T-cell (primary cell): ENCODE results near the gene TOB1. TPM values are rescaled to one million over a fixed set of nuclear protein-coding genes. Genes with fewer than 3 reads are reported as not detected.

Experiments
- ATAC-seq, 4 experiments: fragments of 200-7000 bp in 3 of 4; fragments of 150-1000 bp in 1 of 4; cut with Tn5 transposase; replicated peaks in 1 of 4; 1 replicate in 3 of 4; 2 replicates in 1 of 4; pipeline ENCODE4 v1.10.0; 2021; ENCODE audit warnings: moderate library complexity in 3 of 4, mild to moderate bottlenecking in 2 of 4, moderate number of reproducible peaks in 1 of 4
- CTCF ChIA-PET, 2 donors: fragments of 300-600 bp; sonication (Branson Sonifier 250); formaldehyde crosslinking; loops; one replicate each; lab custom pipeline; 2022; ENCODE audit warnings: antibody characterized with exemption in 2 of 2; lab: Charles Lee
- POLR2A ChIA-PET, 2 donors: fragments of 300-600 bp; sonication (Branson Sonifier 250); formaldehyde crosslinking; loops; one replicate each; lab custom pipeline; 2022; ENCODE audit warnings: antibody characterized with exemption in 2 of 2; lab: Charles Lee
- DNase-seq, 35 experiments: peaks; one replicate each; pipeline versions ENCODE4 v3.0.0 to v3.0.0-alpha.2; 2013 to 2023
- H3K27ac ChIP-seq: one replicate; pipeline ENCODE4 v1.5.1; 2013; ENCODE audit warnings: low read length
- H3K27me3 ChIP-seq, 2 experiments: replicated peaks in 1 of 2; 1 replicate in 1 of 2; 2 replicates in 1 of 2; pipeline versions ENCODE4 v1.6.1 to v1.7.0; 2013; ENCODE audit warnings: low read length in 1 of 2, mixed read lengths in 1 of 2; ENCODE audit not compliant: control insufficient read depth in 2 of 2, insufficient read depth in 2 of 2; ENCODE audit errors: extremely low read depth in 1 of 2
- H3K36me3 ChIP-seq, 2 donors: 1 replicate in 1 of 2; 2 replicates in 1 of 2; pipeline versions ENCODE4 v1.6.1 to v1.7.0; 2013; ENCODE audit warnings: low read length in 1 of 2; ENCODE audit not compliant: control insufficient read depth in 2 of 2, insufficient read depth in 1 of 2; ENCODE audit errors: extremely low read depth in 1 of 2
- H3K4me1 ChIP-seq, 2 experiments: 1 replicate in 1 of 2; 2 replicates in 1 of 2; pipeline versions ENCODE4 v1.6.1 to v1.7.0; 2013; ENCODE audit warnings: low read length in 2 of 2, mixed read lengths in 1 of 2; ENCODE audit not compliant: insufficient read depth in 2 of 2, control insufficient read depth in 1 of 2; ENCODE audit errors: extremely low read depth in 1 of 2
- H3K4me3 ChIP-seq, 2 donors: 1 replicate in 1 of 2; 2 replicates in 1 of 2; pipeline versions ENCODE4 v1.5.1 to v1.7.0; 2013; ENCODE audit warnings: mild to moderate bottlenecking in 2 of 2, low read length in 1 of 2, moderate library complexity in 1 of 2; ENCODE audit not compliant: control insufficient read depth in 1 of 2; ENCODE audit errors: extremely low read depth in 1 of 2
- H3K9me3 ChIP-seq: 2 replicates; pipeline ENCODE4 v1.7.0; 2013
- H3K27ac Mint-ChIP-seq, 2 donors: one replicate each; pipeline ENCODE4 v1.8.0; 2020 to 2021; ENCODE audit warnings: mild to moderate bottlenecking in 2 of 2, mixed read lengths in 2 of 2
- H3K27me3 Mint-ChIP-seq, 2 donors: one replicate each; pipeline ENCODE4 v1.8.0; 2021 to 2022; ENCODE audit warnings: mixed read lengths in 2 of 2
- H3K36me3 Mint-ChIP-seq: one replicate; pipeline ENCODE4 v1.8.0; 2021; ENCODE audit warnings: mixed read lengths
- H3K4me1 Mint-ChIP-seq, 3 donors: one replicate each; pipeline ENCODE4 v1.8.0; 2020 to 2022; ENCODE audit warnings: mixed read lengths in 3 of 3, mild to moderate bottlenecking in 1 of 3
- H3K4me3 Mint-ChIP-seq, 3 donors: one replicate each; pipeline ENCODE4 v1.8.0; 2020 to 2022; ENCODE audit warnings: mild to moderate bottlenecking in 3 of 3, mixed read lengths in 3 of 3, moderate library complexity in 3 of 3
- H3K9me3 Mint-ChIP-seq, 3 donors: one replicate each; pipeline ENCODE4 v1.8.0; 2020 to 2022; ENCODE audit warnings: mixed read lengths in 3 of 3
- WGBS: methylation state at CpG from one replicate; pipeline ENCODE4 v1.1.5; 2013; ENCODE audit warnings: missing lambda C conversion rate; ENCODE audit not compliant: insufficient coverage; 5-methylcytosine and 5-hydroxymethylcytosine counted together
- total RNA-seq, 35 experiments: library from RNA in 6 of 35; stranded (reverse) in 6 of 35; fragments of 120-200 nt in 1 of 35; gene quantifications; one replicate each; pipeline versions ENCODE4 v1.2.1 to v1.2.4 and lab custom pipeline; 2013 to 2026

TOB1 gene
- total RNA-seq, 5 donors from 2014 or later (not counting 1 experiment from before 2014, with no cell fraction given) = 75.4 to 310 (median 92.6) TPM

DNA sequence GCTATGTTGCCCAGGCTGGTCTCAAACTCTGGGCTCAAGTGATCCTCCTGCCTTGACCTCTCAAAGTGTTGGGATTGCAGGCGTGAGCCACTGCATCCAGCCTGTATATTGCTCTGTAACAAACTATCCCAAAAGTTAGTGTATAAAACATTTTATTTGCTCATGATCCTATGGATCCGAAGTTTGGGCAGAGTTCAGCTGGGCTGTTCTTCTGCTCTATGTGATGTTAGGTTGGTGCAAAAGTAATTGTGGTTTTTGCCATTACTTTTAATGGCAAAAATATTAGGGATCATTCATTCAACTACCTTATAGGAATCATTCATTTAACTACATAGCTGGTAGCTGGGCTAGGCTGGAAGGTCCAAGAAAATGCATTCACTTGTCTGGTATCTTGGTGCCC lies 43.6 kb downstream of the TOB1 start:
- Histone ChIP-seq H3K4me3 (no peak overlapping the region), H3K36me3 (no peaks in the 10 kb centered on the region), H3K9me3 (no peaks in the 10 kb centered on the region), H3K4me1 (no peaks in the 10 kb centered on the region), H3K27ac (no peak overlapping the region), H3K27me3 (peaks cover 0 to 5% of the 10 kb centered on the region in 2 experiments)
- no peaks in the 10 kb centered on the region for H3K36me3 Mint-ChIP-seq
- CTCF ChIA-PET = no interaction called here
- no peak overlapping the region for H3K27ac Mint-ChIP-seq
- DNase-seq = no peak
- H3K27me3 Mint-ChIP-seq = peaks cover 5 to 11% of the 10 kb centered on the region in 2 donors
- peaks cover 0 to 2% (median under 1%) of the 10 kb centered on the region in 3 donors for H3K4me1 Mint-ChIP-seq
- no peak for ATAC-seq
- POLR2A ChIA-PET = no interaction called here
- no peak overlapping the region for H3K4me3 Mint-ChIP-seq
- H3K9me3 Mint-ChIP-seq = peaks cover 0 to 6% (median 0%) of the 10 kb centered on the region in 3 donors
- no CpG with 5 or more reads among the region's 2 CpGs for WGBS

GRCh38 chr17:50820651-50821050 lies 45.5 kb downstream of the TOB1 start:
- Histone ChIP-seq H3K36me3 (no peaks in the 10 kb centered on the region), H3K27ac (no peak overlapping the region), H3K27me3 (peaks cover 0 to 18% of the 10 kb centered on the region in 2 experiments), H3K4me1 (peaks cover 0 to 6% of the 10 kb centered on the region in 2 experiments), H3K9me3 (no peaks in the 10 kb centered on the region), H3K4me3 (no peak overlapping the region)
- 85% methylated on average over 7 of the region's 10 CpGs for WGBS
- Mint-ChIP-seq H3K9me3 (peaks cover 0 to 6% (median 0%) of the 10 kb centered on the region in 3 donors), H3K27ac (no peak overlapping the region), H3K36me3 (no peaks in the 10 kb centered on the region), H3K27me3 (peaks cover 9 to 16% of the 10 kb centered on the region in 2 donors), H3K4me1 (peaks cover 0 to 6% (median 2%) of the 10 kb centered on the region in 3 donors), H3K4me3 (no peak overlapping the region)
- ChIA-PET CTCF (no interaction called here), POLR2A (no interaction called here)
- DNase-seq (no peak), ATAC-seq (no peak)

- Mint-ChIP-seq H3K27me3 (peaks cover 9 to 16% of the 10 kb centered on the region in 2 donors), H3K4me3 (no peak overlapping the region), H3K27ac (no peak overlapping the region), H3K36me3 (no peaks in the 10 kb centered on the region), H3K9me3 (peaks cover 0 to 6% (median 0%) of the 10 kb centered on the region in 3 donors), H3K4me1 (peaks cover 0 to 6% (median 2%) of the 10 kb centered on the region in 3 donors)
- WGBS = 45% methylated on average over 5 of the region's 6 CpGs
- Histone ChIP-seq H3K9me3 (no peaks in the 10 kb centered on the region), H3K4me3 (no peak overlapping the region), H3K36me3 (no peaks in the 10 kb centered on the region), H3K4me1 (peaks cover 0 to 6% of the 10 kb centered on the region in 2 experiments), H3K27me3 (peaks cover 0 to 18% of the 10 kb centered on the region in 2 experiments), H3K27ac (no peak overlapping the region)
- ChIA-PET POLR2A (interaction anchor here in 1 of 2 donors (0.7 kb wide), 1 partner anchor 33 kb away, joined by 3 read pairs; no protein-coding TSS in a partner anchor), CTCF (interaction anchor here in 1 of 2 donors (0.7 kb wide), 1 partner anchor 136 kb away, joined by 4 read pairs; no protein-coding TSS in a partner anchor)
- DNase-seq (no peak), ATAC-seq (no peak)
Measured at GRCh38 chr17:50818921-50819657, 47.1 kb downstream of the TOB1 start.

GRCh38 chr17:50818261-50818660 lies 47.9 kb downstream of the TOB1 start:
- no peaks in the 10 kb centered on the region for H3K36me3 ChIP-seq
- Mint-ChIP-seq H3K36me3 (no peaks in the 10 kb centered on the region), H3K4me3 (no peak overlapping the region), H3K9me3 (peaks cover 0 to under 1% (median 0%) of the 10 kb centered on the region in 3 donors), H3K27me3 (peaks cover 9 to 17% of the 10 kb centered on the region in 2 donors), H3K4me1 (peaks cover 0 to 6% (median 2%) of the 10 kb centered on the region in 3 donors), H3K27ac (no peak overlapping the region)
- H3K27ac ChIP-seq = no peak overlapping the region
- H3K9me3 ChIP-seq = no peaks in the 10 kb centered on the region
- WGBS = 78% methylated on average over 1 of the region's 4 CpGs
- no peak overlapping the region for H3K4me3 ChIP-seq
- H3K27me3 ChIP-seq = peaks cover 0 to 21% of the 10 kb centered on the region in 2 experiments
- no peak for DNase-seq
- H3K4me1 ChIP-seq = peaks cover 0 to 6% of the 10 kb centered on the region in 2 experiments
- CTCF ChIA-PET = interaction anchor here in 1 of 2 donors (0.7 kb wide), 1 partner anchor 137 kb away, joined by 4 read pairs; no protein-coding TSS in a partner anchor
- POLR2A ChIA-PET = interaction anchor here in 1 of 2 donors (0.7 kb wide), 1 partner anchor 34 kb away, joined by 3 read pairs; no protein-coding TSS in a partner anchor
- no peak for ATAC-seq

DNA sequence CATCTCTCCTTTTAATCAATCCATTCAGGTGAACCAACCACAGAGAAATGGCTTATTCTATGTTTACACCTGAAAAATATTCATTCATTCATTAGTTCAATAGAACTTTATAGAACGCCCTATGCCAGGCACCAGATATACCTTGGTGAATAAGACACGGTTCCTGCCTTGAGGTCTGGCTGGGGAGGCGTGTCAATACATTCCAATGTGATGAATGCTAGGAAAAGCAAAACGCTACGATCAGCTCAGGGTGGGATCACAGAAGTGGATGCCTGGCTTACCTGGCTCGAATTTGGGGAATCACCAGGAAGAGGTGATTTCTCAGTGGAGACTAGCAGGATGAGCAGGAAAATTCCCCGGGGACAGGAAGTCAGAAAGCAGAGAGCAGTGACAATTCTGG lies 48.3 kb downstream of the TOB1 start:
- H3K36me3 Mint-ChIP-seq = no peaks in the 10 kb centered on the region
- H3K27ac Mint-ChIP-seq = peak overlapping the region in 1 of 2 donors; percentile 20
- Histone ChIP-seq H3K36me3 (no peaks in the 10 kb centered on the region), H3K4me1 (peaks cover 0 to 6% of the 10 kb centered on the region in 2 experiments), H3K27ac (no peak overlapping the region), H3K27me3 (peaks cover 0 to 23% of the 10 kb centered on the region in 2 experiments), H3K4me3 (no peak overlapping the region), H3K9me3 (no peaks in the 10 kb centered on the region)
- ChIA-PET CTCF (interaction anchor here in 1 of 2 donors (1.8 kb wide), 1 partner anchor 139 kb away, joined by 4 read pairs; no protein-coding TSS in a partner anchor), POLR2A (no interaction called here)
- WGBS = 78% methylated on average over 7 of the region's 7 CpGs
- H3K4me1 Mint-ChIP-seq = peaks cover 0 to 6% (median 2%) of the 10 kb centered on the region in 3 donors
- ATAC-seq = no peak
- no peak for DNase-seq
- no peak overlapping the region for H3K4me3 Mint-ChIP-seq
- H3K9me3 Mint-ChIP-seq = no peaks in the 10 kb centered on the region
- H3K27me3 Mint-ChIP-seq = peaks cover 9 to 17% of the 10 kb centered on the region in 2 donors
